WTC11 (cell line): ENCODE measurements around the gene TCEANC2. TPM values are rescaled to one million over a fixed set of nuclear protein-coding genes. Genes with fewer than 3 reads are reported as not detected.
A peak's percentile ranks its signal among the peaks of the same experiment; 100 is the strongest.

Experiments used
- ATAC-seq: fragments of 200-7000 bp; cut with Tn5 transposase; 2 replicates; pipeline ENCODE4 v1.10.0; 2021; ENCODE audit warnings: mild to moderate bottlenecking, moderate library complexity
- CTCF ChIA-PET: fragments of 300-600 bp; sonication (Branson Sonifier 250); formaldehyde crosslinking; loops from one replicate; lab custom pipeline; 2021; ENCODE audit warnings: antibody characterized with exemption; lab: Charles Lee
- POLR2A ChIA-PET: fragments of 350-600 bp; sonication (Branson Sonifier 250); formaldehyde crosslinking; loops from one replicate; lab custom pipeline; 2021; ENCODE audit warnings: antibody characterized with exemption; lab: Charles Lee
- DNase-seq: peaks from one replicate; pipeline ENCODE4 v3.0.0; 2021; ENCODE audit warnings: low spot score
- H3K27ac Mint-ChIP-seq: 2 replicates; pipeline ENCODE4 v1.8.0; 2021; ENCODE audit warnings: mixed read lengths
- H3K27me3 Mint-ChIP-seq: 2 replicates; pipeline ENCODE4 v1.8.0; 2021; ENCODE audit warnings: low read depth, mild to moderate bottlenecking, moderate library complexity, mixed read lengths
- H3K36me3 Mint-ChIP-seq: 2 replicates; pipeline ENCODE4 v1.8.0; 2021; ENCODE audit warnings: mixed read lengths
- H3K4me1 Mint-ChIP-seq: 2 replicates; pipeline ENCODE4 v1.8.0; 2022; ENCODE audit warnings: mixed read lengths
- H3K4me3 Mint-ChIP-seq: 2 replicates; pipeline ENCODE4 v1.8.0; 2021; ENCODE audit warnings: mild to moderate bottlenecking, moderate library complexity, mixed read lengths
- H3K9me3 Mint-ChIP-seq: 2 replicates; pipeline ENCODE4 v1.8.0; 2021; ENCODE audit warnings: mixed read lengths
- ATF3 ChIP-seq: sonication (generic); formaldehyde crosslinking; conservative IDR thresholded peaks from 2 replicates; pipeline ENCODE4 v1.8.1; 2022; ENCODE audit warnings: mild to moderate bottlenecking, missing genetic modification reagents
- IRF2 ChIP-seq: sonication (generic); formaldehyde crosslinking; IDR thresholded peaks from 2 replicates; pipeline ENCODE4 v1.8.0; 2022; ENCODE audit warnings: low read depth, missing genetic modification reagents, borderline replicate concordance
- NFE2L1 ChIP-seq: sonication (generic); formaldehyde crosslinking; IDR thresholded peaks from 2 replicates; pipeline ENCODE4 v1.8.1; 2023; ENCODE audit warnings: missing genetic modification reagents
- NFYB ChIP-seq: sonication (generic); formaldehyde crosslinking; conservative IDR thresholded peaks from 2 replicates; pipeline ENCODE4 v1.8.0; 2022; ENCODE audit warnings: low read depth, missing genetic modification reagents
- SMAD4 ChIP-seq: sonication (generic); formaldehyde crosslinking; IDR thresholded peaks from 2 replicates; pipeline ENCODE4 v1.8.0; 2022; ENCODE audit warnings: mild to moderate bottlenecking, missing genetic modification reagents
- SOX15 ChIP-seq: fragments of 250-450 bp; sonication (Bioruptor Pico); IDR thresholded peaks from 2 replicates; pipeline ENCODE4 v1.9.0; 2021; ENCODE audit warnings: mild to moderate bottlenecking
- SP1 ChIP-seq: sonication (generic); formaldehyde crosslinking; conservative IDR thresholded peaks from 2 replicates; pipeline ENCODE4 v1.8.1; 2022; ENCODE audit warnings: missing genetic modification reagents
- TCF7 ChIP-seq: sonication (generic); formaldehyde crosslinking; IDR thresholded peaks from 2 replicates; pipeline ENCODE4 v1.8.0; 2022; ENCODE audit warnings: mild to moderate bottlenecking, low read depth, missing genetic modification reagents, moderate library complexity
- TEAD4 ChIP-seq: sonication (generic); formaldehyde crosslinking; IDR thresholded peaks from 2 replicates; pipeline ENCODE4 v1.8.0; 2022; ENCODE audit warnings: mild to moderate bottlenecking, missing genetic modification reagents
- ZNF121 ChIP-seq: sonication (generic); formaldehyde crosslinking; IDR thresholded peaks from 2 replicates; pipeline ENCODE4 v1.8.0; 2023; ENCODE audit warnings: missing genetic modification reagents
- ZNF423 ChIP-seq: fragments of 250-450 bp; sonication (Bioruptor Pico); IDR thresholded peaks from 2 replicates; pipeline ENCODE4 v2.1.2; 2022; ENCODE audit warnings: mild to moderate bottlenecking, moderate library complexity
- ZNF532 ChIP-seq: fragments of 250-450 bp; sonication (Bioruptor Pico); IDR thresholded peaks from 2 replicates; pipeline ENCODE4 v1.9.0; 2021; ENCODE audit warnings: mild to moderate bottlenecking, borderline replicate concordance
- total RNA-seq: library from RNA; stranded (reverse); gene quantifications from 3 replicates; pipeline ENCODE4 v1.2.3, GENCODE V29; 2021
- TF ChIP-seq, protein P1 (sequence below): sonication (generic); formaldehyde crosslinking; conservative IDR thresholded peaks from 2 replicates; pipeline ENCODE4 v1.8.1; 2023; ENCODE audit warnings: mild to moderate bottlenecking, low read depth, missing genetic modification reagents, moderate library complexity
- TF ChIP-seq, protein P2 (sequence below): sonication (generic); formaldehyde crosslinking; IDR thresholded peaks from 2 replicates; pipeline ENCODE4 v1.8.0; 2022; ENCODE audit warnings: mild to moderate bottlenecking, missing genetic modification reagents
- TF ChIP-seq, protein P3 (sequence below): sonication (generic); formaldehyde crosslinking; IDR thresholded peaks from 2 replicates; pipeline ENCODE4 v1.8.1; 2022; ENCODE audit warnings: missing genetic modification reagents, borderline replicate concordance

The TCEANC2 gene
- total RNA-seq, 1 experiment from 2014 or later = 6.3 TPM

- ATAC-seq (no peak), DNase-seq (no peak)
- TF ChIP-seq NFE2L1 (CRISPR knock-in tag) = 0 out of 2 replicates have a peak, but pooled peaks have one; percentile 41
- TF ChIP-seq, protein P1, sequence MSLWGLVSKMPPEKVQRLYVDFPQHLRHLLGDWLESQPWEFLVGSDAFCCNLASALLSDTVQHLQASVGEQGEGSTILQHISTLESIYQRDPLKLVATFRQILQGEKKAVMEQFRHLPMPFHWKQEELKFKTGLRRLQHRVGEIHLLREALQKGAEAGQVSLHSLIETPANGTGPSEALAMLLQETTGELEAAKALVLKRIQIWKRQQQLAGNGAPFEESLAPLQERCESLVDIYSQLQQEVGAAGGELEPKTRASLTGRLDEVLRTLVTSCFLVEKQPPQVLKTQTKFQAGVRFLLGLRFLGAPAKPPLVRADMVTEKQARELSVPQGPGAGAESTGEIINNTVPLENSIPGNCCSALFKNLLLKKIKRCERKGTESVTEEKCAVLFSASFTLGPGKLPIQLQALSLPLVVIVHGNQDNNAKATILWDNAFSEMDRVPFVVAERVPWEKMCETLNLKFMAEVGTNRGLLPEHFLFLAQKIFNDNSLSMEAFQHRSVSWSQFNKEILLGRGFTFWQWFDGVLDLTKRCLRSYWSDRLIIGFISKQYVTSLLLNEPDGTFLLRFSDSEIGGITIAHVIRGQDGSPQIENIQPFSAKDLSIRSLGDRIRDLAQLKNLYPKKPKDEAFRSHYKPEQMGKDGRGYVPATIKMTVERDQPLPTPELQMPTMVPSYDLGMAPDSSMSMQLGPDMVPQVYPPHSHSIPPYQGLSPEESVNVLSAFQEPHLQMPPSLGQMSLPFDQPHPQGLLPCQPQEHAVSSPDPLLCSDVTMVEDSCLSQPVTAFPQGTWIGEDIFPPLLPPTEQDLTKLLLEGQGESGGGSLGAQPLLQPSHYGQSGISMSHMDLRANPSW (CRISPR knock-in tag) = no peak
- TF ChIP-seq TEAD4 = no peak
- no peak for TF ChIP-seq SMAD4 (CRISPR knock-in tag)
- TF ChIP-seq, protein P2, sequence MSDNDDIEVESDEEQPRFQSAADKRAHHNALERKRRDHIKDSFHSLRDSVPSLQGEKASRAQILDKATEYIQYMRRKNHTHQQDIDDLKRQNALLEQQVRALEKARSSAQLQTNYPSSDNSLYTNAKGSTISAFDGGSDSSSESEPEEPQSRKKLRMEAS (CRISPR knock-in tag) = no peak
- 0 out of 2 replicates have a peak, but pooled peaks have one; percentile 2 for TF ChIP-seq ZNF121 (CRISPR knock-in tag)
- no peak for TF ChIP-seq ZNF423 (CRISPR knock-in tag)
- Mint-ChIP-seq H3K27me3 (peaks cover 20% of the 10 kb centered on the region), H3K36me3 (no peaks in the 10 kb centered on the region), H3K4me1 (peaks cover 29% of the 10 kb centered on the region), H3K9me3 (no peaks in the 10 kb centered on the region), H3K27ac (no peak overlapping the region), H3K4me3 (no peak overlapping the region)
- ChIA-PET CTCF (interaction anchor here (1.7 kb wide), 1 partner anchor 681 kb away, joined by 6 read pairs; the partner anchor contains the start of gene TTC22), POLR2A (no interaction called here)
These were observed 66.8 kb downstream of the TCEANC2 start for GRCh38 chr1:54120018-54120697.

DNA sequence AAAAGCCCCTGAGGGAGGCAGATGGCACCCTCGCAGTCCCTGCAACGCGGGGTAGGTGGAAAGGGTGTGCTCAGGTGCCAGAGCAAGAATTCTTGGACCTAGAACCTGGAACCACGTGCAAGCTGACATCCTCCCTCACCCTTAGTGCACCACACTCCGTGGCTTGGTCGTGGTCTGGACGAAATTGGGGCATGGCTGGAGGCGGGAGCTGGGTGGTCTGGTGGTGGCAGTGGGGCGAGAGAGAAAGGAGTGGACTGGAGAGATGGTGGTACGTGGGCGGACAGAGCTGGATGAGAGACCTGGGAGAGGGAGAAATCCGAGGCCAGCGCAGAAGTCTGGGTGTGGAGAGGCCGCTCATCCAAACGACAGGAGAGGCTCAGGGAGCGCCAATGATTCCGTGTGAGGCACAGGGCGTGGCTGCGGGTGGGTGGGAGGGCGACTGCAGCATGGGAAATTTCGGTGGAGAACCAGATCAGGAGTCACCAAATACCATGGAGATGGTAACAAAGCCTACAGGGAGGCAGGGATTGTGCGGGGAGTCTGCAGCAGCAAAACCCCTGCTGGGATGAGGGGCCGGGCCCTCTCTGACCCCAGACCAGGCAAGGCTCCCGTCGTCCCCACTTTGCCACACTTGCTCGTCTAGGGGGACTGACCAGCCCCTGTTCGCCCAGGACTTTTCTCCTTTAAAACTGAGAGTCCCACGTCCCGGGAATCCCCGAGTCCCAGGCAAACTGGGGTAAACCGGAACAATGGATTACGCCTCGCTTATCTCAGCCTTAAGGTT lies 67.5 kb downstream of the TCEANC2 start:
- H3K27me3 Mint-ChIP-seq = peaks cover 20% of the 10 kb centered on the region
- CTCF ChIA-PET = interaction anchor here (0.5 to 2.6 kb wide), 41 partner anchors 9 to 680 kb away, joined by 3 to 39 read pairs (median 4); partner anchors contain the start of genes ACOT11, CDCP2, CYB5RL and MRPL37
- peak; percentile 16 for ATAC-seq
- peaks cover 29% of the 10 kb centered on the region for H3K4me1 Mint-ChIP-seq
- TF ChIP-seq SP1 (CRISPR knock-in tag) (no peak), TCF7 (CRISPR knock-in tag) (no peak), ZNF423 (CRISPR knock-in tag) (no peak), ZNF532 (CRISPR knock-in tag) (no peak), NFYB (CRISPR knock-in tag) (no peak), SOX15 (CRISPR knock-in tag) (no peak), IRF2 (CRISPR knock-in tag) (no peak), ATF3 (CRISPR knock-in tag) (no peak)
- TF ChIP-seq, protein P1 (CRISPR knock-in tag) = no peak
- TF ChIP-seq, protein P3, sequence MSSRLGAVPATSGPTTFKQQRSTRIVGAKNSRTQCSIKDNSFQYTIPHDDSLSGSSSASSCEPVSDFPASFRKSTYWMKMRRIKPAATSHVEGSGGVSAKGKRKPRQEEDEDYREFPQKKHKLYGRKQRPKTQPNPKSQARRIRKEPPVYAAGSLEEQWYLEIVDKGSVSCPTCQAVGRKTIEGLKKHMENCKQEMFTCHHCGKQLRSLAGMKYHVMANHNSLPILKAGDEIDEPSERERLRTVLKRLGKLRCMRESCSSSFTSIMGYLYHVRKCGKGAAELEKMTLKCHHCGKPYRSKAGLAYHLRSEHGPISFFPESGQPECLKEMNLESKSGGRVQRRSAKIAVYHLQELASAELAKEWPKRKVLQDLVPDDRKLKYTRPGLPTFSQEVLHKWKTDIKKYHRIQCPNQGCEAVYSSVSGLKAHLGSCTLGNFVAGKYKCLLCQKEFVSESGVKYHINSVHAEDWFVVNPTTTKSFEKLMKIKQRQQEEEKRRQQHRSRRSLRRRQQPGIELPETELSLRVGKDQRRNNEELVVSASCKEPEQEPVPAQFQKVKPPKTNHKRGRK = no peak
- TF ChIP-seq, all 79 proteins: peak for 0
- no peak overlapping the region for H3K27ac Mint-ChIP-seq
- no peak for DNase-seq
- peak overlapping the region; percentile 63 for H3K4me3 Mint-ChIP-seq
- POLR2A ChIA-PET = interaction anchor here (1.0 kb wide), 1 partner anchor 189 kb away, joined by 5 read pairs; no protein-coding TSS in a partner anchor
- H3K36me3 Mint-ChIP-seq = no peaks in the 10 kb centered on the region
- no peaks in the 10 kb centered on the region for H3K9me3 Mint-ChIP-seq
